Fibroblast of upper back skin (primary cell): ENCODE results near the gene NEURL1B.
A peak's percentile ranks its signal among the peaks of the same experiment; 100 is the strongest.

Experiments
- DNase-seq: peaks from one replicate; pipeline ENCODE4 v3.0.0-alpha.2; 2013

The NEURL1B gene

GRCh38 chr5:172683645-172684471, 42.8 kb downstream of the NEURL1B start:
- DNase-seq: peak; percentile 33

- no peak for DNase-seq
Measured at GRCh38 chr5:172685091-172685490, 44.0 kb downstream of the NEURL1B start.

GRCh38 chr5:172686111-172686510, 45.0 kb downstream of the NEURL1B start:
- DNase-seq: no peak

- no peak for DNase-seq
Measured at GRCh38 chr5:172686539-172687390, 45.7 kb downstream of the NEURL1B start.

GRCh38 chr5:172687940-172688339, 46.9 kb downstream of the NEURL1B start:
- DNase-seq: no peak

GRCh38 chr5:172688349-172689217, 47.5 kb downstream of the NEURL1B start:
- no peak for DNase-seq

- no peak for DNase-seq
Measured at GRCh38 chr5:172689218-172689572, 48.1 kb downstream of the NEURL1B start.

- no peak for DNase-seq
Measured at GRCh38 chr5:172689801-172690200, 48.7 kb downstream of the NEURL1B start.

- no peak for DNase-seq
Measured at GRCh38 chr5:172690258-172691075, 49.4 kb downstream of the NEURL1B start.

- no peak for DNase-seq
Measured at GRCh38 chr5:172691886-172692285, 50.8 kb downstream of the NEURL1B start.

- no peak for DNase-seq
Measured at GRCh38 chr5:172692451-172692850, 51.4 kb downstream of the NEURL1B start.

GRCh38 chr5:172692981-172693380, 51.9 kb downstream of the NEURL1B start:
- DNase-seq: peak; percentile 21

GRCh38 chr5:172694061-172694460, 53.0 kb downstream of the NEURL1B start:
- DNase-seq: no peak

GRCh38 chr5:172694541-172694940, 53.5 kb downstream of the NEURL1B start:
- DNase-seq: no peak

- no peak for DNase-seq
Measured at GRCh38 chr5:172695232-172696054, 54.4 kb downstream of the NEURL1B start.

- DNase-seq: no peak
Measured at GRCh38 chr5:172696171-172696849, 55.2 kb downstream of the NEURL1B start.

- peak; percentile 86 for DNase-seq
Measured at GRCh38 chr5:172697123-172698121, 56.4 kb downstream of the NEURL1B start.

GRCh38 chr5:172699423-172699822, 58.4 kb downstream of the NEURL1B start:
- no peak for DNase-seq

GRCh38 chr5:172699999-172700364, 58.9 kb downstream of the NEURL1B start:
- no peak for DNase-seq
